ENCODE data around the gene FYCO1.

Gene FYCO1

GRCh38 chr3:45965253-45965652 lies 30.4 kb downstream of the FYCO1 start:
- no peak for DNase-seq (ENCODE audit: low read depth)

GRCh38 chr3:45964139-45964538 lies 31.5 kb downstream of the FYCO1 start:
- DNase-seq (ENCODE audit: low read depth): no peak

GRCh38 chr3:45962033-45962432 lies 33.6 kb downstream of the FYCO1 start:
- no peak for DNase-seq (ENCODE audit: low read depth)

GRCh38 chr3:45960289-45960688 lies 35.3 kb downstream of the FYCO1 start:
- DNase-seq (ENCODE audit: low read depth): no peak

GRCh38 chr3:45959201-45959600 lies 36.4 kb downstream of the FYCO1 start:
- no peak for DNase-seq (ENCODE audit: low read depth)

- no peak for DNase-seq (ENCODE audit: low read depth)
These were observed 37.3 kb downstream of the FYCO1 start for GRCh38 chr3:45958321-45958791.

GRCh38 chr3:45957586-45957985 lies 38.0 kb downstream of the FYCO1 start:
- DNase-seq (ENCODE audit: low read depth): no peak

- DNase-seq (ENCODE audit: low read depth): no peak
These were observed 39.9 kb downstream of the FYCO1 start for GRCh38 chr3:45955706-45956105.

- no peak for DNase-seq (ENCODE audit: low read depth)
These were observed 40.5 kb downstream of the FYCO1 start for GRCh38 chr3:45955017-45955647.

- DNase-seq (ENCODE audit: low read depth): no peak
These were observed 41.3 kb downstream of the FYCO1 start for GRCh38 chr3:45954306-45954705.

GRCh38 chr3:45953536-45953935 lies 42.1 kb downstream of the FYCO1 start:
- DNase-seq (ENCODE audit: low read depth): no peak

GRCh38 chr3:45952456-45952855 lies 43.2 kb downstream of the FYCO1 start:
- DNase-seq (ENCODE audit: low read depth): no peak

GRCh38 chr3:45951946-45952345 lies 43.7 kb downstream of the FYCO1 start:
- no peak for DNase-seq (ENCODE audit: low read depth)

GRCh38 chr3:45950686-45951600 lies 44.7 kb downstream of the FYCO1 start:
- DNase-seq (ENCODE audit: low read depth): no peak

GRCh38 chr3:45950131-45950530 lies 45.5 kb downstream of the FYCO1 start:
- DNase-seq (ENCODE audit: low read depth): no peak

- DNase-seq (ENCODE audit: low read depth): no peak
These were observed 46.2 kb downstream of the FYCO1 start for GRCh38 chr3:45949432-45949831.

GRCh38 chr3:45948881-45949280 lies 46.7 kb downstream of the FYCO1 start:
- no peak for DNase-seq (ENCODE audit: low read depth)

GRCh38 chr3:45948311-45948781 lies 47.3 kb downstream of the FYCO1 start:
- DNase-seq (ENCODE audit: low read depth): no peak

- no peak for DNase-seq (ENCODE audit: low read depth)
These were observed 48.3 kb downstream of the FYCO1 start for GRCh38 chr3:45947361-45947760.

GRCh38 chr3:45946875-45947274 lies 48.7 kb downstream of the FYCO1 start:
- no peak for DNase-seq (ENCODE audit: low read depth)

- DNase-seq (ENCODE audit: low read depth): peak; percentile 42
These were observed 49.3 kb downstream of the FYCO1 start for GRCh38 chr3:45946307-45946706.

- no peak for DNase-seq (ENCODE audit: low read depth)
These were observed 50.6 kb downstream of the FYCO1 start for GRCh38 chr3:45944830-45945620.

Data from HS-5 (cell line).